Caco-2 (cell line): ENCODE data around the gene MPDZ. TPM values are rescaled to one million over a fixed set of nuclear protein-coding genes. Genes with fewer than 3 reads are reported as not detected.

Experiments used
- BruUV-seq: library from RNA; stranded (reverse); fragments of 400-500 nt; replicated peaks from 2 replicates; lab custom pipeline; 2021; lab: Mats Ljungman, UMichigan
- CTCF ChIA-PET: fragments of 300-600 bp; sonication (Branson Sonifier 250); formaldehyde crosslinking; loops from one replicate; lab custom pipeline; 2022; ENCODE audit warnings: antibody characterized with exemption; lab: Charles Lee
- POLR2A ChIA-PET: fragments of 300-600 bp; sonication (Branson Sonifier 250); formaldehyde crosslinking; loops from one replicate; lab custom pipeline; 2022; ENCODE audit warnings: antibody characterized with exemption; lab: Charles Lee
- DNase-seq, 2 experiments: peaks; one replicate each; pipeline versions ENCODE4 v3.0.0 to v3.0.0-alpha.2; 2020 to 2022
- H3K27me3 ChIP-seq: replicated peaks from 2 replicates; pipeline ENCODE4 v1.6.0; 2011; ENCODE audit warnings: low read length; ENCODE audit not compliant: control insufficient read depth, insufficient read depth
- H3K36me3 ChIP-seq: 2 replicates; pipeline ENCODE4 v1.5.1; 2011; ENCODE audit warnings: low read length; ENCODE audit not compliant: control insufficient read depth, insufficient read depth
- H3K4me1 ChIP-seq: fragments of 250-450 bp; sonication (Bioruptor Pico); 2 replicates; pipeline ENCODE4 v1.5.1; 2020; ENCODE audit warnings: mild to moderate bottlenecking
- H3K4me3 ChIP-seq: 2 replicates; pipeline ENCODE4 v1.5.1; 2011; ENCODE audit warnings: low read depth, mild to moderate bottlenecking, control low read depth, low read length
- H3K9me3 ChIP-seq: fragments of 250-450 bp; sonication (Bioruptor Pico); 2 replicates; pipeline ENCODE4 v1.5.1; 2020; ENCODE audit warnings: mild to moderate bottlenecking, moderate library complexity
- H3K27ac Mint-ChIP-seq: one replicate; pipeline ENCODE4 v1.8.0; 2022; ENCODE audit warnings: mixed read lengths; ENCODE audit not compliant: unreplicated experiment
- H3K27me3 Mint-ChIP-seq: one replicate; pipeline ENCODE4 v1.8.0; 2022; ENCODE audit warnings: mixed read lengths; ENCODE audit not compliant: insufficient read depth, unreplicated experiment
- H3K36me3 Mint-ChIP-seq: one replicate; pipeline ENCODE4 v1.8.0; 2022; ENCODE audit warnings: mild to moderate bottlenecking, mixed read lengths; ENCODE audit not compliant: insufficient read depth, unreplicated experiment
- H3K4me1 Mint-ChIP-seq: one replicate; pipeline ENCODE4 v1.8.0; 2022; ENCODE audit warnings: low read depth, mixed read lengths; ENCODE audit not compliant: unreplicated experiment
- H3K4me3 Mint-ChIP-seq: one replicate; pipeline ENCODE4 v1.8.0; 2022; ENCODE audit warnings: mild to moderate bottlenecking, moderate library complexity, mixed read lengths; ENCODE audit not compliant: unreplicated experiment
- H3K9me3 Mint-ChIP-seq: one replicate; pipeline ENCODE4 v1.8.0; 2022; ENCODE audit warnings: mixed read lengths; ENCODE audit not compliant: unreplicated experiment
- intact Hi-C: fragments of 100-400 bp; cut with micrococcal nuclease; formaldehyde crosslinking; loops from one replicate; pipeline ENCODE4 v1.10.0; 2022; ENCODE audit not compliant: unreplicated experiment
- total RNA-seq: library from RNA; stranded (reverse); gene quantifications from 2 replicates; pipeline ENCODE4 v1.2.3, GENCODE V29; 2022
- TF ChIP-seq, protein P1 (sequence below), 2 experiments: fragments of 200-600 bp in 1 of 2; IDR thresholded peaks; 1 replicate in 1 of 2; 2 replicates in 1 of 2; pipeline versions ENCODE4 v1.5.1 to v1.8.0; 2011 to 2022; ENCODE audit warnings: antibody characterized with exemption in 1 of 2, control low read depth in 1 of 2, inconsistent platforms in 1 of 2, low read depth in 1 of 2, low read length in 1 of 2, mild to moderate bottlenecking in 1 of 2, moderate library complexity in 1 of 2; ENCODE audit not compliant: insufficient read depth in 1 of 2, severe bottlenecking in 1 of 2, unreplicated experiment in 1 of 2

The MPDZ gene
- total RNA-seq, 1 experiment from 2014 or later: not detected

DNA sequence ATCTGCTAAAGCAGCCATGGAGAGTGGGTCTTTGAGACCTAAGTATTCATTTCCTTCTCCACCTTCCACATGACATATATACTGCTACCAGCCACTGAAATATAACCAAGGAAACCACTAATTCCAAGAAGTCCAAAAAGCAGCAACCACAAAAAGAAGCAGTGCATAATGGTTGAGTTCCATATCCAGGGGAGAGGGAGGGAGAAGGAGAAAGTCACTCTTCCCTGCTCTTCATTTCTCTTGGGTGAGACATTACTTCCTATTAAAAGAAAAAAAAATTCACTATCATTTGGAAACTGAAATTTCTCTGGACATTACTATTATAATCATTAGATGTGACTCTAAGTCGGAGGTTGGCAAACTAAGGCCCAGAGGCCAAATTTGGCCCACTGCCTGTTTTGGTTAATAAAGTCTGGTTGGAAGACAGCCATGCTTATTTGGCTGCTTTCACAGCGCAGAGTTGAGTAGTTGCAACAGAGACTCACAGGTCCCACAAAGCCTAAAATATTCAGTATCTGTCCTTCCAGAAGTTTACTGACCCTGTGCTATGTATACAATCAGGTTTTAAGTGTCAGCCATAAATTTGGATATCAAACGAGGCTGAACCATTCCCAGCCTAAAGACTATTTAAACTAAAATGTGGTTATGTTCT is 168.6 kb downstream of the MPDZ start:
- no peaks in the 10 kb centered on the region for H3K36me3 Mint-ChIP-seq
- H3K9me3 Mint-ChIP-seq: no peaks in the 10 kb centered on the region
- Histone ChIP-seq H3K4me3 (no peak overlapping the region), H3K4me1 (no peaks in the 10 kb centered on the region), H3K27me3 (no peaks in the 10 kb centered on the region), H3K36me3 (no peaks in the 10 kb centered on the region), H3K9me3 (no peaks in the 10 kb centered on the region)
- H3K27me3 Mint-ChIP-seq: no peaks in the 10 kb centered on the region
- ChIA-PET POLR2A (no interaction called here), CTCF (no interaction called here)
- BruUV-seq: no TSS peak
- intact Hi-C loops: no loop called here
- no peaks in the 10 kb centered on the region for H3K4me1 Mint-ChIP-seq
- H3K4me3 Mint-ChIP-seq: no peak overlapping the region
- DNase-seq: no peak
- no peak overlapping the region for H3K27ac Mint-ChIP-seq
- TF ChIP-seq, protein P1, sequence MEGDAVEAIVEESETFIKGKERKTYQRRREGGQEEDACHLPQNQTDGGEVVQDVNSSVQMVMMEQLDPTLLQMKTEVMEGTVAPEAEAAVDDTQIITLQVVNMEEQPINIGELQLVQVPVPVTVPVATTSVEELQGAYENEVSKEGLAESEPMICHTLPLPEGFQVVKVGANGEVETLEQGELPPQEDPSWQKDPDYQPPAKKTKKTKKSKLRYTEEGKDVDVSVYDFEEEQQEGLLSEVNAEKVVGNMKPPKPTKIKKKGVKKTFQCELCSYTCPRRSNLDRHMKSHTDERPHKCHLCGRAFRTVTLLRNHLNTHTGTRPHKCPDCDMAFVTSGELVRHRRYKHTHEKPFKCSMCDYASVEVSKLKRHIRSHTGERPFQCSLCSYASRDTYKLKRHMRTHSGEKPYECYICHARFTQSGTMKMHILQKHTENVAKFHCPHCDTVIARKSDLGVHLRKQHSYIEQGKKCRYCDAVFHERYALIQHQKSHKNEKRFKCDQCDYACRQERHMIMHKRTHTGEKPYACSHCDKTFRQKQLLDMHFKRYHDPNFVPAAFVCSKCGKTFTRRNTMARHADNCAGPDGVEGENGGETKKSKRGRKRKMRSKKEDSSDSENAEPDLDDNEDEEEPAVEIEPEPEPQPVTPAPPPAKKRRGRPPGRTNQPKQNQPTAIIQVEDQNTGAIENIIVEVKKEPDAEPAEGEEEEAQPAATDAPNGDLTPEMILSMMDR (IDR thresholded peaks at IDR 0.05; ENCODE audit: insufficient read depth in 1 of 2, low read depth in 1 of 2, low read length in 1 of 2, severe bottlenecking in 1 of 2, unreplicated experiment in 1 of 2): no peak

DNA sequence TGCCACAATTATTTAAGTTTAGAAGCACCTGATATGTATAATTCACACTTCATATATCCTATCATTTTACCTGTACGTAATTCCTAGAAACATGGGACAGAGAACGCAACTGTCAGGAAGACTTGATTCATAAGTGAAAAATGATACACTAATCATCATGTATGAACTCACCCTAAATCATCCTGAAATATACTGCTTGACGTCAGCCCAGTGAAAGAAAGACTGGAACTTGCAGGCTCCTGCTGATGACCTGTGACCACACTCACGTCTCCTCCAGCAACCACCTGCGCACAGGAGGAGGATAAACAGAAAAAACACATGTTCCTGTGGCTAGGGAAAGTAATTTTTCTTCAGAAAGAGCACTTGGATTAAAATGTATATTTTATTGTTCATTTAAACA is 169.7 kb downstream of the MPDZ start:
- Histone ChIP-seq H3K9me3 (no peaks in the 10 kb centered on the region), H3K36me3 (no peaks in the 10 kb centered on the region), H3K27me3 (no peaks in the 10 kb centered on the region), H3K4me3 (no peak overlapping the region), H3K4me1 (no peaks in the 10 kb centered on the region)
- H3K36me3 Mint-ChIP-seq: no peaks in the 10 kb centered on the region
- ChIA-PET POLR2A (no interaction called here), CTCF (no interaction called here)
- H3K27me3 Mint-ChIP-seq: no peaks in the 10 kb centered on the region
- H3K9me3 Mint-ChIP-seq: no peaks in the 10 kb centered on the region
- BruUV-seq: no TSS peak
- TF ChIP-seq, protein P1 (IDR thresholded peaks at IDR 0.05; ENCODE audit: insufficient read depth in 1 of 2, low read depth in 1 of 2, low read length in 1 of 2, severe bottlenecking in 1 of 2, unreplicated experiment in 1 of 2): no peak
- DNase-seq: no peak
- intact Hi-C loops: no loop called here
- no peaks in the 10 kb centered on the region for H3K4me1 Mint-ChIP-seq
- no peak overlapping the region for H3K4me3 Mint-ChIP-seq
- H3K27ac Mint-ChIP-seq: no peak overlapping the region

DNA sequence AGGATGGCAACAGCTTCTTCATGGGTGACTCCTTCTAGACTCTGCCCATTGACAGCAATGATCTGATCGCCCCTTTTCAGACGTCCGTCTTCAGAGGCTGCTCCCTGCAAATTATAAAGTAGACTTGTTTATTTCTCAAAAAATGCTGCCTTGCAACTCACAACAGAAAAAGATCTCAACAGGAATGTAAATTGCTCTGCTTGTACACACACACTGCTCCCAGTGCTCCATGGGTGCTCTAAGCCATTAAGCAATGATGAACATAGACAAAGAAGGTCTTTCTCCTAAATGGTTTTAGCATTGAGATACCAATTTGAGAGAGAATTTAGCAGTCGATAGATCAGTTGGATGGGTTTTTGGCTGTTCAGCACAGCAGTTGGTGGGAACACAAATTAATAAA is 172.5 kb downstream of the MPDZ start:
- no peaks in the 10 kb centered on the region for H3K36me3 ChIP-seq
- no peak overlapping the region for H3K4me3 Mint-ChIP-seq
- H3K36me3 Mint-ChIP-seq: no peaks in the 10 kb centered on the region
- H3K4me3 ChIP-seq: no peak overlapping the region
- intact Hi-C loops: no loop called here
- no peak for DNase-seq
- H3K9me3 Mint-ChIP-seq: no peaks in the 10 kb centered on the region
- ChIA-PET POLR2A (no interaction called here), CTCF (no interaction called here)
- no TSS peak for BruUV-seq
- H3K4me1 ChIP-seq: no peaks in the 10 kb centered on the region
- H3K27me3 ChIP-seq: no peaks in the 10 kb centered on the region
- H3K27me3 Mint-ChIP-seq: no peaks in the 10 kb centered on the region
- H3K9me3 ChIP-seq: no peaks in the 10 kb centered on the region
- H3K4me1 Mint-ChIP-seq: no peaks in the 10 kb centered on the region
- TF ChIP-seq, protein P1 (IDR thresholded peaks at IDR 0.05; ENCODE audit: insufficient read depth in 1 of 2, low read depth in 1 of 2, low read length in 1 of 2, severe bottlenecking in 1 of 2, unreplicated experiment in 1 of 2): no peak
- no peak overlapping the region for H3K27ac Mint-ChIP-seq
